PFSK-1 (cell line): ENCODE data around the gene IFITM2.

ENCODE experiments used
- POLR2AphosphoS5 ChIP-seq: IDR thresholded peaks from 2 replicates; pipeline ENCODE4 v1.6.1; 2012; ENCODE audit warnings: low read depth, mild to moderate bottlenecking, control low read depth, low read length, moderate library complexity
- SIN3A ChIP-seq: IDR thresholded peaks from 2 replicates; pipeline ENCODE4 v1.6.1; 2012; ENCODE audit warnings: mild to moderate bottlenecking, low read length, moderate library complexity, borderline replicate concordance; ENCODE audit not compliant: insufficient read depth
- TAF1 ChIP-seq: IDR thresholded peaks from 2 replicates; pipeline ENCODE4 v1.6.1; 2012; ENCODE audit warnings: low read length, control low read depth, borderline replicate concordance; ENCODE audit not compliant: insufficient read depth

- TF ChIP-seq POLR2AphosphoS5 (no peak), SIN3A (no peak), TAF1 (no peak)
These were observed 3.5 kb upstream of the IFITM2 start for GRCh38 chr11:304061-304506.
